HepG2 (cell line): Measurements from ENCODE around the gene GJA3. TPM values are rescaled to one million over a fixed set of nuclear protein-coding genes. Genes with fewer than 3 reads are reported as not detected.

ENCODE experiments used
- ASH2L ChIP-seq: fragments of 300-600, 200-600 bp; sonication (generic); IDR thresholded peaks from 2 replicates; pipeline ENCODE4 v1.7.0; 2017; ENCODE audit warnings: low read depth, mild to moderate bottlenecking, moderate library complexity, mixed read lengths, low read length; ENCODE audit not compliant: insufficient read length
- HDAC1 ChIP-seq: sonication (generic); formaldehyde crosslinking; IDR thresholded peaks from 2 replicates; pipeline ENCODE4 v1.5.1; 2020; ENCODE audit warnings: mild to moderate bottlenecking, missing genetic modification reagents
- HNRNPLL ChIP-seq: fragments of 200-400 bp; formaldehyde crosslinking; IDR thresholded peaks from 2 replicates; pipeline ENCODE4 v1.6.1; 2017; ENCODE audit warnings: mild to moderate bottlenecking, low read depth, low read length; ENCODE audit not compliant: poor library complexity, severe bottlenecking
- POLR2AphosphoS2 ChIP-seq: IDR thresholded peaks from 2 replicates; pipeline ENCODE4 v1.6.1; 2011; ENCODE audit warnings: low read depth, low read length, improper control_type of control experiment
- TFDP1 ChIP-seq: IDR thresholded peaks from 2 replicates; pipeline ENCODE4 v1.6.1; 2016; ENCODE audit warnings: missing compliant biosample characterization, missing genetic modification reagents, borderline replicate concordance
- ZBTB46 ChIP-seq: sonication (generic); formaldehyde crosslinking; IDR thresholded peaks from 2 replicates; pipeline ENCODE4 v1.4.0; 2020; ENCODE audit warnings: mild to moderate bottlenecking, missing genetic modification reagents, borderline replicate concordance
- ZFP36L2 ChIP-seq: sonication (generic); formaldehyde crosslinking; IDR thresholded peaks from 2 replicates; pipeline ENCODE4 v1.4.0; 2020; ENCODE audit warnings: missing genetic modification reagents
- ZNF670 ChIP-seq: sonication (generic); formaldehyde crosslinking; IDR thresholded peaks from 2 replicates; pipeline ENCODE4 v1.8.0; 2022; ENCODE audit warnings: mild to moderate bottlenecking, missing genetic modification reagents, borderline replicate concordance
- ZNF687 ChIP-seq: sonication (generic); formaldehyde crosslinking; IDR thresholded peaks from 2 replicates; pipeline ENCODE4 v1.5.1; 2020; ENCODE audit warnings: mild to moderate bottlenecking, missing genetic modification reagents, moderate library complexity
- ZNF777 ChIP-seq: sonication (generic); formaldehyde crosslinking; IDR thresholded peaks from 2 replicates; pipeline ENCODE4 v1.4.0; 2020; ENCODE audit warnings: missing genetic modification reagents
- ZSCAN12 ChIP-seq: sonication (generic); formaldehyde crosslinking; IDR thresholded peaks from 2 replicates; pipeline ENCODE4 v1.9.0; 2021; ENCODE audit warnings: mild to moderate bottlenecking, missing genetic modification reagents
- polyA plus RNA-seq, 8 experiments: library from polyadenylated mRNA; depleted of rRNA in 3 of 8; stranded (reverse) in 7 of 8; unstranded in 1 of 8; fragments of >200 nt; fragmentation: Illumina TruSeq in 4 of 8; extraction: Trizol in 4 of 8; gene quantifications; 2 replicates each; pipeline versions ENCODE4 v1.2.1 to v1.2.3, GENCODE V29; 2011 to 2016; ENCODE audit warnings: low read depth in 4 of 8, missing spikeins in 1 of 8, mixed read lengths in 1 of 8; ENCODE audit not compliant: insufficient read depth in 1 of 8
- total RNA-seq, 5 experiments: library from RNA; depleted of rRNA; stranded (reverse); fragments of >200 nt; fragmentation: Illumina TruSeq; extraction: Trizol; gene quantifications; 2 replicates each; pipeline ENCODE4 v1.2.3, GENCODE V29; 2016; ENCODE audit warnings: low read depth in 1 of 5
- TF ChIP-seq, protein P1 (sequence below), 2 experiments: sonication (generic) in 1 of 2; formaldehyde crosslinking in 1 of 2; IDR thresholded peaks; 2 replicates each; pipeline versions ENCODE4 v1.4.0 to v1.6.1; 2018 to 2020; ENCODE audit warnings: missing genetic modification reagents in 2 of 2, borderline replicate concordance in 1 of 2, low read depth in 1 of 2, mild to moderate bottlenecking in 1 of 2, missing biosample characterization in 1 of 2
- TF ChIP-seq, protein P2 (sequence below): sonication (generic); formaldehyde crosslinking; IDR thresholded peaks from 2 replicates; pipeline ENCODE4 v1.4.0; 2020; ENCODE audit warnings: missing genetic modification reagents, borderline replicate concordance

The GJA3 gene
- total and polyA plus RNA-seq, 2 of the 13 experiments (the other 11 are each of a cell fraction or from before 2014, with no cell fraction given): 0.04 TPM

GRCh38 chr13:20192158-20192835, 31.4 kb upstream of the GJA3 start (continued):
- TF ChIP-seq, protein P1, sequence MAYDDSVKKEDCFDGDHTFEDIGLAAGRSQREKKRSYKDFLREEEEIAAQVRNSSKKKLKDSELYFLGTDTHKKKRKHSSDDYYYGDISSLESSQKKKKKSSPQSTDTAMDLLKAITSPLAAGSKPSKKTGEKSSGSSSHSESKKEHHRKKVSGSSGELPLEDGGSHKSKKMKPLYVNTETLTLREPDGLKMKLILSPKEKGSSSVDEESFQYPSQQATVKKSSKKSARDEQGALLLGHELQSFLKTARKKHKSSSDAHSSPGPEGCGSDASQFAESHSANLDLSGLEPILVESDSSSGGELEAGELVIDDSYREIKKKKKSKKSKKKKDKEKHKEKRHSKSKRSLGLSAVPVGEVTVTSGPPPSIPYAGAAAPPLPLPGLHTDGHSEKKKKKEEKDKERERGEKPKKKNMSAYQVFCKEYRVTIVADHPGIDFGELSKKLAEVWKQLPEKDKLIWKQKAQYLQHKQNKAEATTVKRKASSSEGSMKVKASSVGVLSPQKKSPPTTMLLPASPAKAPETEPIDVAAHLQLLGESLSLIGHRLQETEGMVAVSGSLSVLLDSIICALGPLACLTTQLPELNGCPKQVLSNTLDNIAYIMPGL (CRISPR knock-in tag; IDR thresholded peaks at IDR 0.05; ENCODE audit: borderline replicate concordance in 1 of 2, low read depth in 1 of 2): 0 out of 4 replicates have a peak, but pooled peaks of 1 of the 2 experiments have one; percentile 17
- 0 out of 2 replicates have a peak, but pooled peaks have one; percentile 53 for TF ChIP-seq ZNF777 (CRISPR knock-in tag)
- TF ChIP-seq ASH2L: peak; percentile 18
- TF ChIP-seq HDAC1 (CRISPR knock-in tag): peak; percentile 25; the same call in 1 of the 2 replicates
- TF ChIP-seq TFDP1 (CRISPR knock-in tag): peak; percentile 8; the same call in 1 of the 2 replicates
- TF ChIP-seq HNRNPLL: peak; percentile 14
- TF ChIP-seq ZFP36L2 (CRISPR knock-in tag): no peak
- TF ChIP-seq, protein P2, sequence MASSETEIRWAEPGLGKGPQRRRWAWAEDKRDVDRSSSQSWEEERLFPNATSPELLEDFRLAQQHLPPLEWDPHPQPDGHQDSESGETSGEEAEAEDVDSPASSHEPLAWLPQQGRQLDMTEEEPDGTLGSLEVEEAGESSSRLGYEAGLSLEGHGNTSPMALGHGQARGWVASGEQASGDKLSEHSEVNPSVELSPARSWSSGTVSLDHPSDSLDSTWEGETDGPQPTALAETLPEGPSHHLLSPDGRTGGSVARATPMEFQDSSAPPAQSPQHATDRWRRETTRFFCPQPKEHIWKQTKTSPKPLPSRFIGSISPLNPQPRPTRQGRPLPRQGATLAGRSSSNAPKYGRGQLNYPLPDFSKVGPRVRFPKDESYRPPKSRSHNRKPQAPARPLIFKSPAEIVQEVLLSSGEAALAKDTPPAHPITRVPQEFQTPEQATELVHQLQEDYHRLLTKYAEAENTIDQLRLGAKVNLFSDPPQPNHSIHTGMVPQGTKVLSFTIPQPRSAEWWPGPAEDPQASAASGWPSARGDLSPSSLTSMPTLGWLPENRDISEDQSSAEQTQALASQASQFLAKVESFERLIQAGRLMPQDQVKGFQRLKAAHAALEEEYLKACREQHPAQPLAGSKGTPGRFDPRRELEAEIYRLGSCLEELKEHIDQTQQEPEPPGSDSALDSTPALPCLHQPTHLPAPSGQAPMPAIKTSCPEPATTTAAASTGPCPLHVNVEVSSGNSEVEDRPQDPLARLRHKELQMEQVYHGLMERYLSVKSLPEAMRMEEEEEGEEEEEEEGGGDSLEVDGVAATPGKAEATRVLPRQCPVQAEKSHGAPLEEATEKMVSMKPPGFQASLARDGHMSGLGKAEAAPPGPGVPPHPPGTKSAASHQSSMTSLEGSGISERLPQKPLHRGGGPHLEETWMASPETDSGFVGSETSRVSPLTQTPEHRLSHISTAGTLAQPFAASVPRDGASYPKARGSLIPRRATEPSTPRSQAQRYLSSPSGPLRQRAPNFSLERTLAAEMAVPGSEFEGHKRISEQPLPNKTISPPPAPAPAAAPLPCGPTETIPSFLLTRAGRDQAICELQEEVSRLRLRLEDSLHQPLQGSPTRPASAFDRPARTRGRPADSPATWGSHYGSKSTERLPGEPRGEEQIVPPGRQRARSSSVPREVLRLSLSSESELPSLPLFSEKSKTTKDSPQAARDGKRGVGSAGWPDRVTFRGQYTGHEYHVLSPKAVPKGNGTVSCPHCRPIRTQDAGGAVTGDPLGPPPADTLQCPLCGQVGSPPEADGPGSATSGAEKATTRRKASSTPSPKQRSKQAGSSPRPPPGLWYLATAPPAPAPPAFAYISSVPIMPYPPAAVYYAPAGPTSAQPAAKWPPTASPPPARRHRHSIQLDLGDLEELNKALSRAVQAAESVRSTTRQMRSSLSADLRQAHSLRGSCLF (CRISPR knock-in tag): no peak
- 0 out of 2 replicates have a peak, but pooled peaks have one; percentile 52 for TF ChIP-seq ZNF670 (CRISPR knock-in tag)
- no peak for TF ChIP-seq POLR2AphosphoS2
- no peak for TF ChIP-seq ZBTB46
- peak; percentile 50; the same call in 1 of the 2 replicates for TF ChIP-seq ZNF687
- TF ChIP-seq ZSCAN12 (CRISPR knock-in tag): 0 out of 2 replicates have a peak, but pooled peaks have one; percentile 18
